HG03039 (cell line): Measurements from ENCODE around the gene CD40.

Source experiments
- ATAC-seq: cut with Tn5 transposase; IDR thresholded peaks from one replicate; pipeline ENCODE4 v1.9.1; 2021; ENCODE audit warnings: mild to moderate bottlenecking, moderate library complexity; ENCODE audit not compliant: unreplicated experiment

CD40 gene

DNA sequence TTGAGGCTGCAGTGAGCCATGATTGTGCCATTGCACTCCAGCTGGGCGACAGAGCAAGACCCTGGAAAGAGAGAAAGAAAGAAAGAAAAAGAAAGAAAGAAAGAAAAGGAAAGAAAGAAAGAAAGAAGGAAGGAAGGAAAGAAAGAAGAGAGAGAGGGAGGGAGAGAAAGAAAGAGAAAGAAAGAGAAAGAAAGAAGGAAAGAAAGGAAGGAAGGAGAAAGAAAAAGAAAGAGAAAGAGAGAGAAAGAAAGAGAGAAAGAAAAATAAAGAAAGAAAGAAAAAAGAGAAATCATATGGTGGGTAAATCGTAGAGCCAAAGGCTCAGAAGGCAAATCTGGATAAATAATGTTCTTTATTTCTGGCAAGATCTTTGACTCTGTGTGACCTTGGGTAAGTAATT lies 53.4 kb downstream of the CD40 start:
- ATAC-seq, result no peak

DNA sequence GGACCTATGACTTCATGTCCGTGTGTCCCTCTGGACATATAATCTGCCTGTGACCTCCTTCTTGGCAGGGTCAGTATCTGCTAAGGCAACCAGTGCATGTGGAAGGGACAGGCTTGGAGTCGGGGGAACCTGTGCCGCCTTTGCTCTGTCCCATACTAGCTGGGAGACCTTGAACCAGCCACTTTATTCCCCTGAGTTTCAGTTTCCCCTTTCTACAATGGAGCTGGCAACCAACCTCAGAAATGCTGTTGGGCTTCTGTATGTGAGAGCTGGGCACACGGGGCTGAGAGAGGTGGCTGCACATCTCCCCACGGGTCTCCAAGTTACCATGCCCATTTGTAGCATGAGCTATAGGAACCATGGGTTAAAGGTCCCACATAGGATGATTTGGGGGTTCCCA lies 53.8 kb downstream of the CD40 start:
- ATAC-seq, result no peak

DNA sequence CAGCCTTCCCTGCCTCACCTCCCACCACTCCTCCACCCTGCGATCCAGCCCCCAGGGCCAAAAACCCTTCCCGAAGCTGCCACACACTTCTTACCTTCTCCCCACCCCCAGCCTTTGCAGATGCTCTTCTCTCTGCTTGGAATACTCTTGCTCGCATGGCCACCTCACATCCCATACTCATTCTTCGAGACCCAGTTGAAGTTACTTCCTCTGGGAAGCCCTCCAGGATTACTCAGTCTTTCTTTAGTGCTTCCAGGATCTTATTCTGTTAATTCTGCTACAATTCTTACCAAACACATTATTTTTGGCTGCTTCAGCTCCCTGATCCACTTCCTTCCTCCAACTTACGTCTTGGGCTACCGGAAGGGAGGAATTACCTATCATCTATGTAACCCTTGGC lies 54.3 kb downstream of the CD40 start:
- no peak for ATAC-seq

DNA sequence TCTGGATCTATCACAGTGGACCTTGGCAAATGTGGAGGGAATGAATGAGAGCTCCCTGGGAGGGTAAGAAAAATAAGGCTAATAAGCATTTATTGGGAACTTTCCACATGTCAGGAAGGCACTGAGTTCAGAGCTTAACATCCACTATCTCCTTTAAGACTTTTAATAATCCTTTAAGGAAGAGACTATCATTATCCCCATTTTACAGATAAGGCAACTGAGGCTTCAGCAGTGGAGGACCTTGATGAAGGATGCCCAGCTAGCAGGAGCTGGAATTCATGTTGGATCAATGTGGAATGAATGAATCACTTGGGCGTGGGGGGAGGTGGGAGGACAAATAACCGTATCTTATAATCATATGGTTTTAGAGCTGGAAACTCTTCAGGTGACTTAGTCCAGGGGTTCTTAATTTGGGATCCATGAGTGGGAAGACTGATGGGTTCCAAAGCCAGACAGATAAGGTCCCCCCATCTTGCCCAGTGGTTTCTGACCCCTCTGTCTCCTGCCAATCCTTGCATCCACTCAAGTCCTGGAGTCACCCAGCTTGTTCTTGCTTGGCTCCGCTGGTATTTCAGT lies 54.9 kb downstream of the CD40 start:
- no peak for ATAC-seq

DNA sequence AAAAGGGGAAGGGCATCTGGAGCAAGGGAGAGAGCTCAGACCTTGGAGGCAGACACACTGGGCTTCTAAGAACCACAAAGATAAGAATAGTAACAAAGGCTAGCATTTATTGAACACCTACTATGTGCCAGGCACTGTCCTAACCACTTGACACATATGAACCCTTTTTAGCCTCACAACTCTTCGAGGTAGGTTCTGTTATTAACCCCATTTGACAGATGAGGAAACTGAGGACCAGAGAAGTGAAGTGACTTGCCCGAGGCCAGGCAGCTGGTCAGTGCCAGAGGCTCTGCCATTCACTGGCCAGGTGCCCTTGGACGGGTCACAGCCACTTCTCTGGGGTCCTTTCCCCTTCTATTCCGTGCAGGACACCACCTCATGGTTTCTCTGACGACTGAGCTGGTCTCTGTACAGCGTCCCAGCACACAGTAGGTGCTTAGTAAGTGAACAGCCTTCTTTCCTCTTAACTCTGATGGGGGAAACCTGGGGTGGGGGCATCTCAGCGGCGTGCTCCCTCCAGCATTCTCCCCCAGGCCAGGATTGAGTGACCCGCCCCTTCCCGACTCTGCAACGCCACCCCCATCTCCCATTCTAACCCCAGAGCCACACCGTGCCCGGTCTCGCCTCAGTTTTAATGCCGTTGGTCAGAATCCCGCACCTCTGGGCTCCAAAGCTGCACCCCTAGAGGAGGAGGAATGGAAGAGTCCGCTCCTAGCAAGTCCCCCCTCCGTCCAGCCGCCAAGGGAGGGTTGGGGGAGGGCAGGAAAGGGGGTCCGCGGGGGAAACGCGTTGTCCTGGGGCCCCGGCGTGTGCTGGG lies 55.7 kb downstream of the CD40 start:
- no peak for ATAC-seq

DNA sequence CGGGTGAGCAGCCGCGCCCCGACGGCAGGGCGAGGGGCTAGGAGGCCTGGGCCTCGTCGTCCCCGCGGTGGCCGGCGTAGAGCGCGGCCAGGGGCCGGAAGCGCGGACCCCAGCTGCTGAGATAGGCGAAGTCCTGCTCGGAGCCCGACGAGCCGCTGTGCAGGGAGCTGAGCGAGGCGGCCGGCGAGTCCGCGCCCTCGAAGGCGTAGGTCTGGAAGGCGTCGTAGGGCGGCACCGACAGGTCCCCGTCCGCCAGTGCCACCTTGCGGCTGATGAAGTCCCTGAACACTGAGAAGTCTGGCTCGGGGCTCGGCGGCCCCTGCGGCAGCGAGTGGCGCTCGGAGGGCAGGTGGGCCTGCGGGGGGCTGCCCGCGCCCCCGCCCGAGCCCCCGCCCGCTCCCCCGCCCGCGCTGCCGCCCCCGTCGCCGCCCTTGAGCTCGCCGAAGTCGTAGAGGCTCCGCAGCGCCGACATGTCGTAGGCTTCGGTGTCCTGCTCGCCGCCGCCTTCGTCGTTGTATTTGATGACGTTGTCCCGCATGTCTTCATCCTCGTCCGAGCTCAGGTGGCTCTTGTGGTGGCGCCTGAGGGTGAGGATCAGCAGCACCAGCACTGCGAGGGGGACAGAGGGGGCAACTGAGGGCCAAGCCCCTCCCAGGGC lies 56.5 kb downstream of the CD40 start:
- no peak for ATAC-seq

DNA sequence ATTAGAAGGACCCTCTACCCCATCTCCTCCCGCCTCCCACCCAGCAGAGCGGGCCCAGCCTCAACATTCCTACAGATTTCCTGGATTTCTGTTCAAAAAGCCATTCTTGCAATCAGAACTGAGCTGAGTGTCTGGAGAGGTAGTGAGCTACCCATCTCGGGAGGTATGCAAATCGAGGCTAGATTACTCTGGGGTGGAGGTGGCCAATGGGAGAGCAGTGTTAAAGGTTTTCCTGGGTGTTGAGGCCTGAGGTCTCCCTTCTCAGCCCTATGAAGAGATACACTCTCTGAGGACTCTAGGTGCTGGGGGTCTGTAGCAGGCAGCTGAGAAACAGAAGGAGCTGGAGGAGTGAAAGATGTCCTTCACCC lies 57.0 kb downstream of the CD40 start:
- no peak for ATAC-seq

DNA sequence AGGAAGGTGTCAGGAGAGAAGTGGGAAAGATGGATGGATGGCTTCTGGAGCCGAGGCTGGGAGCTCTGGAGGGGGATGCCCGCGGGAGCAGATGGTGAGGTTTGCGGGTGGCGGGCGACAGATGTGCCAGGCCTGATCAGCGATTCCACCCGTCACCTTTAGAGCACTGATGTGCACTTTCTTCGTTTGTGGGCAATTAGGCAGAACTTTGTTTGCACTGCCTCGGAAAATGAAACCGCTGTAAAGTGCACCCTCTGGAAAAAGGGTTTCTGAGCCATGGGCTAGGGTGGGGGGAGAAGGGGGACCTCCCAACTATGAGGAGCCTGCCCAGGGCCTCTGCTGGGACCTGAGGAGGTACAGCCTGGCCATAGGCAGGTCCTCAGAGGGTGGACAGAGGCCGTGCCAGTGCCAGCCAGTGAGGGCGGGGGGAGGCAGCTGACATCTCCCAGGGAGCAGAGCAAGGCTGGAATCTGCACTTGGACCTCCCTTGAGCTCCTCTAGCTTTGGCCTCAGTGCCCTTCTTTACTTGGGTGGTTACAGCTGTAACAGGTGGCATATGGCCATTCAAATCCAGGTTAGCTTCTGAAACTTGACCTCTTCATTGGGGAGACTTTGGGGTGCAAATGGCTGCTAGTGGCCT lies 58.7 kb downstream of the CD40 start:
- ATAC-seq, result no peak

DNA sequence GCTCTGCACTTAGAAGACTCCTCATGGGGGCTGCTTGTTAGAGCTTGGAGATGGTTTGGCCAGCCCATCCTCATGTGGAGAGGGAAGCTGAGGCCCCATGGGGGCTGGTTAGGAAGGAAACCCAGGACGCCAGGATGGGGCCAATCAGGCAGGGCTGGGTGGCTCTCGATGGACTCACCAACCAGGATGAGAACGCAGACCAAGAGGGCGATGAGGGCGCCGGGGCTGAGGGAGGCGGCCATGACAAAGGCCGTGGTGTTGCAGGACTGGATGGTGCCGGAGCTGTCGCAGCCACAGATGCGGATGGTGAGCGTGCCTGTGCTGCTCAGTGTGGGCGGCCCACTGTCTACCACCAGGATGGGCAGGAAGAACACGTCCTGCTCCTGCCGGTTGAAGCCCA lies 59.7 kb downstream of the CD40 start:
- ATAC-seq, result no peak

DNA sequence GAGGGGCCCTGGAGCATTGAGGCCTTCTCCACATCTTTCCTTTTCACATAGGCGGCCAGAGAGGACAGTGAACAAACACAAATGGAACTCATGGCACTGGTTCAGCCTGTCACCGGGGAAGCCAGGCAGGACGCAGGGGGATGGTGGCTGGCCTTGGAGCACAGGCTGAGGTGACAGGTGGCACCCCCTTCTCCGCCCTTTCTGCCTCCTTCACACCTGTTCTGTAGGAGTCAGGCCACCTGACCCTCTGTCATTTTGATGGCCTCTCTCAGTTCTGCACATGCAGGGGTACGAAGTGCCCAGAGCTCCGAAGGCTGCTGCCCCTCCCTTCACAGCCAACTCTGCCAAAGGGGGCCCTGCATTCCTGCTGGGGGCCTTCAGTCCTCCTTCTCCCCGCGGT lies 60.8 kb downstream of the CD40 start:
- no peak for ATAC-seq
